ENCODE measurements around the gene FCHSD2.

The FCHSD2 gene

GRCh38 chr11:73142128-73142377 is at the start of gene FCHSD2:
Gene FCHSD2 (minus strand): TSS chr11:73142318. CDS start chr11:73141877, 441 bp downstream.
- no peak for DNase-seq

- no peak for DNase-seq
Observed at GRCh38 chr11:73191151-73191550, 49.0 kb upstream of the FCHSD2 start.

DNA sequence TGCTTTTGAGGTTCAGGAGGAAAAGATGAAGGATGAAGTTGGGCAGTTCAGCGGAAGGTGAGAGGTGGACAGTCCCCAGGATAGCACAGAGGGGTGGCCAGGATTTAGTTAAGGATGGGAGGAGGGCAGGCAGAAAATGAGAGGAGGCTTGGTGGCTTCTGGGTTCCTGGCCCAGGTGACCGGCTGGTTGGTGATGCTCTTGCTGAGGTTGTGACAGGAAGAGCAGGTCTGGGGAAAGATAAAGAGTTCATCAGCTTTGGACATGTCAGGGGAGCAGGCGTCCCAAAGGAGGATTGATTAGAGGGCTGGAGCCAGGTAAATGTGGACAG is 48.4 kb upstream of the FCHSD2 start:
- DNase-seq = no peak

GRCh38 chr11:73189723-73190556 is 47.8 kb upstream of the FCHSD2 start:
- DNase-seq = no peak

- no peak for DNase-seq
Observed at GRCh38 chr11:73189315-73189714, 47.2 kb upstream of the FCHSD2 start.

GRCh38 chr11:73188301-73188700 is 46.2 kb upstream of the FCHSD2 start:
- no peak for DNase-seq

GRCh38 chr11:73187854-73188253 is 45.7 kb upstream of the FCHSD2 start:
- DNase-seq = no peak

DNA sequence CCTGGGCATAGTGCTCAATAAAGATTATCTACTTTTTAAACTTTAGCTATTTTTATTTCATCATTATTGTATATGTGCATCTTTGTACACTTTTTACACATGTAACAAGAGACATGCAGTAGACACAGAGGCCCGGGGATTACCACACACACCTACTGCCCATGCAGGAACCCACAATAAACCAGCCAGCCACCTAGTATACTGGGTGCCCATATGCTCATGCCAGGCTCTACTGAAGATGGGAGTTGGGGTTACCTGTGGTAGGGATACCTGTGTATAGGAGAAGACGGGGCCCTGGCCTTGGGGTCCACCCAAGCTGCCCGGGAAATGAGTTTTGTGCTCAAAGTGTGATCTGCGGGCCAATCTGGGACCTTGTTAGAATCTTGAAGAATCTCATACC is 44.8 kb upstream of the FCHSD2 start:
- DNase-seq = no peak

DNA sequence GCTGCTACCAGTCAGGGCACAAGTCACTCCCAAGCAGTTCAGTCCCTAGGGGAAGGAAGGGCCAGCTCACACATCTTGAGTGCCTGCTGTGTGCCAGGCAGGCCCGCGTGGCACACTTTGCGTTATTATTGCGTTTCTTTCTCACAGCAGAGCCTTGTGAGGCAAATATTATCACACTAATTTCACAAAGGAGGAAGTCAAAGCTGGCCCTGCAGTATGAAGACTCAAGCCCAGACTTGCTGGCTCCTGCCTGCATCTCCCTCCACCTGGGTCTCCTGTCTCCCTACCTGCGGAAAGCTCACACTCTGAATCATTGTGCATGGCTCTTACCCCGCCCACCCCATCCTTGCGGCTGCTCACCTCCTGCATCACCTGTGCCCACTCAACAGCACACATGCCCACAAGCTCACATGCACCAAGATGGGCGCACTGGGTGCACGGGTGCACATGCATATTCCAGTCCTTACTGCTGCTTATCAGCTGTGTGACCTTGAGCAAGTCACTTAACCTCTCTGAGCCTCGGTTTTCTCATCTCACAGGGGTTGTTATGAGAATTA is 44.3 kb upstream of the FCHSD2 start:
- no peak for DNase-seq

GRCh38 chr11:73185680-73186293 is 43.7 kb upstream of the FCHSD2 start:
- DNase-seq = no peak

DNA sequence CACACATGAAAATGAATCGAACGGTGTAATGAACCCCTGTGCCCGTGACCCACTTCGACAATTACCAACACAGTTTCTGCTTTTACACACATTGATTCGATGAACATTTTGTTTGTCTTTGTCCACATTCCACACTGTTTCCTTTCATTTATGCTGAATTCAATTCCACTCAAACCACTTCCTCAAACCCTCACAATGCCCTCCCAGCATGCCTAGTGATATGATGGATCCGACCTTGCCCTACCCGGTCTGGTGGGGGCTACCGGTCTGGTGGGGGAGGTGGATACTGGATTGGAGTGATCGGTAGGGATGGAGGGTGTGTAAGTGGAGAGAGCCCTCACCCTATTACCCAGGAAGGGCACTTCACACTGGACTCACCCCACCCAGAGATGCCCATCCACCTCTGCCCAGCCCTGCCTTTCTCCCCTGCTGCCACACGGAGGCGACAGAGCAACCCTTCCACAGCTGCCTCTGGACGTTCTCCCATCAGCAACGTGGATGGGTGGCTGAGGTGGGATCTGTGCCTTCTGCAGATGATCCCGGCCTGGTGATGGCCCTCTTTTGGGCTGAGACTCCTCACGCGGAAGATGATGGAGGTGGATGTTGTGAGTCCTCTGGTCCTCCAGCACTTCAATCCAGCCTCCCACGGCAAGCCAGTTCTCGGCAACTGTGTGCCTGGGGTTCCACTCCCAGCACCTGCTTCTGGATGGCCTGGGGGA is 43.0 kb upstream of the FCHSD2 start:
- DNase-seq = peak; percentile 17 to 27

GRCh38 chr11:73182824-73183321 is 40.8 kb upstream of the FCHSD2 start:
- no peak for DNase-seq

DNA sequence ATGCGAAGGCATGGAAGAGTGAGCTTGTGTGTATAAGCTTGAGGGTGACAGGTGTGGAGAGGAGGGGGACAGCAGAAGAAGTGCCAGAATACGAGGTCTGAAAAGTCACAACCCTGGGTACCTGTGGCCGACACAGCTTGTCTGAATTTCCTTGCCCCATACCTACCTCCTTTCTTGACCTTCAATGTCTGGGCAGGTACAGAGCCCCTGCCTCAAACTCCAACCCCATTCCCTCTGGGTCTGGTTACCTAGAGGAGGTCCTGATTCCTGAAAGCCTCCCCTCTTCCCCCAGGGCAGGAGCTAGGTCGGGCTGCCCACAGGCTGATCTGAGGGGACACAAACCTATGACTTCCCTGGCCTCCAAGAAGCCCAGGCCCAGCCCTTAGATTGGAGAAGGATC is 36.6 kb upstream of the FCHSD2 start:
- no peak for DNase-seq

DNA sequence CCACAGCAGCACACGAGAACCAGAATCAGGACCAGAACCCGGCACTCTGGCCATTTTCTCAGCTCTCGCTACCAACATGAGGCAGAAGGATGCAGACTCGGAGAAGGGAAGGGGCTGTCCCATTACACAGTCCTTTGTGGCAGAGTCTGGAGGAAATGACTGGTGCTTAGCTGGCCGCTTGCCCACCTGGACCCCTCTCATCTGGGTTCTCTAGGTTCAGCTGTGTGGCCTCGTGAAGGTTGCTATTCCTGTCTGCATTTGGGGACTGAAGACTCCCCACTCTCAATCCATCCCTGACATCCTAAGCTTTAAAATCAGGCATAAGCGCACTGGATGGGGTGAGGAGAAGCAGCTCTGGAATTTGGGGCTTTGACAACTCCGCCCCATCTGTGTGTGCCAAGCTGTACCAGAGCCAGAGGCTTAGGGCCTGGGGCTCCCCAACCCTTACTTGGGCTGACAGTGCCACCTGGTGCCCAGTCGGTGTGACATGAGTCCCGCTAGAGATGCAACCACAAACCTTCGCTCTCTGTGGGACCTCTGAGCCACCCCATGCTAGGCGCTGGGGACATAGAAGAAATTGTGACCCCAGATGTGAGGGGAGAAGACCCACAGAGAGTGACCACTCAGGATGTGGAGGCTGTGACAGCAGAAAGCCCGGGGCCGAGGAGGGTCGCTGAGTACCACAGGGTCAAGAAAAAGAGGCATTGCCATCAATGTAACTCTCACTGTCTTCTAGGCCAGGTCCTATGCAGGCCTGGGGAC is 35.8 kb upstream of the FCHSD2 start:
- peak; percentile 78 to 79 for DNase-seq

DNA sequence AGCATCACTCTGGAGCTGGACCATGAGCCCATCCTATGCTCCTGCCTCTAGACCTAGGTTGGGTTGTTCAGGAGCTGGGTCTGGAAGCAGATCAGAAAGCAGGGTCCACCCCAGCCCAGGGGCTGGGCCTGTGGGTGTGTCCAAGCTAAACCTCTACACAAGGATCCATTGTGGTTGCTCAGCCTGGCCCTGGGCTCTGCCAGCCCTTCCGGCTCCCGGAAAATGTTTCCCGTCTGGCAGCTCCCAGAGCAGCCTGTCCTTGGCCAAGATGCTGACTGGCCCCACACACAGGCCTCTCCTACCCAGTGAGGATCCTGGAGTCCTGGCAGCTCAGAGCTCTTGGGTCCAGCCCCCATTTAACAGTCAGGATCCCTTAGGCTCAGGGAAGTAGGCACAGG is 35.3 kb upstream of the FCHSD2 start:
- DNase-seq = no peak

- no peak for DNase-seq
Observed at GRCh38 chr11:73176874-73177155, 34.7 kb upstream of the FCHSD2 start.

DNA sequence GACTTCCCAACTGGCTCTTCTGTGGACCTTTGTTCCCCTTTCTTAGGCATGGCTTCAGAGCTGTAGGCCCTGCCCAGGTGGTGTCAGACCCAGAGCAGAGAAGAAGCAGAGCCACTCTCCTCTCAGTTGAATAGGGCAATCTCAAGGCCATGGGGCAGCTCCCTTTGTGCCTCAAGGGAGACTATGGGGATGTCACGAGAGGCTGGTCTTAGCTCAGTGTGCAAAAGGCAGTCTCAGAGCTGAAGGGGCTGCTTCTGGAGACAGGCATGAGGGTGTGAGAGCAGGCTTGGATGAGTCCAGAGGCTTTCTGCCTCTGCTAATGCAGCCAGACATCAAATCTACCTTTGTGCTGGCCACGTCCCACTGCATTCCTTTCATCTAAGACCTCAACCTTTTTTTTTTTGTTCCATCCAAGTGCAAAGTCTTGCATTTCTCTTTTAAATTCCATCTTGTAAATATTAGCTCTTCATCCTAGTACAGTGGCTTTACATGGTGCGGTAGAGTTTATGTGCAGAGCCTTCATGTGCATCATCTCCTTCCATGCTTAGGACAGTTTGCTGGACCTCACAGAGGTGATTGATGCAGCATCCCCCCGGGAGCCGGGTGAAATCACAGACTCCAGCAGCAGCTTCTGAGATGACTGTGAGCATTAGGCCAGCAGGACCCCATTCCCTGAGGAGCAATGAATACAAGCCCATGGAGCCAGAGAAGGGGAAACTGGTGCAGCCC is 34.2 kb upstream of the FCHSD2 start:
- DNase-seq = no peak

DNA sequence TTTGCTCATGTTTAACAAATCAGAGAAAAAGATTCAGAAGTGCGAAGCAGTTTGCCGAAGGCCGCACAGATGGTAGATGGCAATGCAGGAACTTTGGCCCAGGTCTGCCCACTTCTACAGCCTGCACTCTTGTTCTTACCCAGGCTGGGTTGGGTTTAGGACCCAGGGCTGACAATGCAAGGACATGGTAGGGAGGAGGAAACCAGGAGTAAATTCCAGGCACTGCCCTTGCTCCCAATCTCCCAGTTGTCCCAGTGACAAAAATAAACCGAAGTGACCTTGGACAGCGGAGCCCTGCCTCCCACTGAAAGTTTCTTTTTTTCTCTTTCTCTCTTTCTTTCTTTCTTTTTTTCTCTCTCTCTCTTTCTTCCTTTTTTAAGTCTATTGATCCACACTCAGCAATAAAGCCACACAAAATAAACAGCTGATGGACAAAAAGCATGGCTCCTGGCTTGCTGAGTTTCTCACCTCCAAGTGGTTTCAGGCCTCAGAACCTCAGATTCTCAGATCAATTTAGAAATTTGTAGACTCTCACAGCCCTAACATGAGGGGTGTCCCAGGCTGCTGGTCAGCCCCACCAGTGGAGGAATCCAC is 33.5 kb upstream of the FCHSD2 start:
- DNase-seq = no peak

DNA sequence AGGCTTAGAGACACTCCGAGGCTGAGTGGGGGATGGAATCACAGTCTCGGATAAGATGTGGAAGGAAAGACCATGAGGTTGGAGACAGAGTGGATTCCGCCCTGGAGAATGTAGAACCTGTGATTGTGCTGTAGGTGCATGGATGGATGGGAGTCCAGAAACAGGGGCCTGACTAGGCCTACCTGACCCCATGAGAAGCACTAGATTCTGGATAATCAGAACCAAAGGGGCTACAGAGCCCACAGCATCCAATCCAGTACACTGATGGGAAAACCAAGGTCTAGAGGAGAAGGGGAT is 32.3 kb upstream of the FCHSD2 start:
- DNase-seq = no peak

DNA sequence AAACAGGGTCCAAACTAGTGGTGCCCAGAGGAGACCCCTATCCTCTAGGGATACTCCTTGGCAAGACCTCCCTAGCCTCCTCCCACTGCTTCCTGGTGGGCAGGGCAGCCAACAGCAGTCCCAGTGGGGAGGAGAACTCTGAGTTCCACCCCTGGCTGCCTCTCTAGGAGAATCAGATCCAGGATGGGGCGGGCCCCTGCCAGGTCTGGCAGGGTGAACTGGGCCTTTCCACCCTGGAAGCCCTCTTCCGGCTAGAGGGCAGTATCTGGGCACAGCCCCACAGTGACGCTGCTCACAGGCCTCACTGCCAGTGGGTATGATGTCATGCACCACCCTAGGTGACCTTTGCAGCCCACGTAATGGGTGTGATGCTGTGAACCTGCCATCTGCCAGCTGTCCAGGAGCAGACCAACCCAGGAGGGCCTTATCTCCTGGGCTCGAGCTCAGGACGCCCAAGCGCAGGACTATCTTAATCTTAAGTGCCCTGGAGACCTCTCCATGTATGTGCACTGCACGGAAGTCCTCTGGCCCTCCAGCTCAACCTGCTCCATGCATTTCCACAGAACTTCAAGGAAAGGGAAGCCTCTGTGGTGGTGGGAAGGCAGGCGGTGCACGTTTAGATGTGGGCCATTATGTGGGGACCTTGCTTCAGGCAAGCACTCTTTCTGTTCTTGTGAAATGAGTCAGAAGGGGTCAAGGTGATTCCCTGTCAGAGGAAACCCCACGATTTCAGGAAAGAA is 31.8 kb upstream of the FCHSD2 start:
- no peak for DNase-seq

DNA sequence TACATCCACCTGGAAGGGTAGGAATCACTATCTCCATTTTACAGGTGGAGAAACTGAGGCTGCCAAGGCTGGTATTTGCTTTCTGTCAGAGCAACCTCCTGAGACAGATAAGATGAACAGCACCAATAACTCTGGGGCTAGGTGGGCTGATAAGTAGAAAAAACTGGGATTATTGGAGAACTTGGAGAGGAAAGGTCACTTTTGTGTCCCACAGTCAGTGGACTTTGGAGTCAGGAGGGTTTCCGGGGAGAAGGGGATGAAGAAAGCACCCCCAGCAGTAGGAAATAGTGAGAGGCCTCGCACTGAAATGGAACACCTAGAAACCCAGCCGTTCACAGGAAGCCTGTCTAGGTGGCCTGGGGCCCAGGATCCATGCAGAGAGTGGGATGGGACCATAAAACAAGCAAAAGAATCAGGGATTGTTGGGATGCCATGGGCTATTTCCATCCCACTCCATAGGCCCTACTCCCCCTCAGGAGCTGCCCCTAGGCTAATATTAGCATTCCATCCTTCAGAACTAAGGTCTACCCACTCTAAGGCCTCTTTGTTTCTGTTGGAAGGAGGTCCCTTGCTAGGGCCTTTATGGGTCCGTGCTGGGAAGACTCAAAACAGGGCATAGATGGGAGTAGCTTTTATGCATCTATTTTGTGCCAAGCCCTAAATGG is 31.0 kb upstream of the FCHSD2 start:
- no peak for DNase-seq

Measured in activated CD4-positive, alpha-beta T cell treated with anti-CD3 and anti-CD28 coated beads, Interleukin-2, amount 50 U/mL, for 4 hours (primary cell).